Activated T-helper 1 cell treated with Interleukin-2 at 50 U/mL for 16 hours (primary cell): ENCODE measurements around the gene MOGAT3.

Source experiments
- DNase-seq: peaks from one replicate; pipeline ENCODE4 v3.0.0-alpha.2; 2020; ENCODE audit warnings: low read depth

The MOGAT3 gene

GRCh38 chr7:101200862-101201599, at the start of gene MOGAT3:
TSS of gene MOGAT3 (minus strand) at chr7:101201036. CDS start at chr7:101200854, 182 bp downstream.
- DNase-seq: no peak

GRCh38 chr7:101250324-101250723, 49.5 kb upstream of the MOGAT3 start:
- no peak for DNase-seq

GRCh38 chr7:101248276-101248675, 47.4 kb upstream of the MOGAT3 start:
- DNase-seq: no peak

- no peak for DNase-seq
Measured at GRCh38 chr7:101245147-101245668, 44.4 kb upstream of the MOGAT3 start.

- DNase-seq: peak; percentile 88
Measured at GRCh38 chr7:101244375-101245146, 43.7 kb upstream of the MOGAT3 start, which contains the start of gene FIS1. TSS of gene FIS1 (minus strand) at chr7:101245081. CDS start at chr7:101245004, 77 bp downstream.

- DNase-seq: no peak
Measured at GRCh38 chr7:101243646-101244374, 43.0 kb upstream of the MOGAT3 start.

GRCh38 chr7:101241443-101242349, 40.9 kb upstream of the MOGAT3 start:
- no peak for DNase-seq

- no peak for DNase-seq
Measured at GRCh38 chr7:101241015-101241363, 40.2 kb upstream of the MOGAT3 start.

- no peak for DNase-seq
Measured at GRCh38 chr7:101240226-101241014, 39.6 kb upstream of the MOGAT3 start.

GRCh38 chr7:101239951-101240220, 39.0 kb upstream of the MOGAT3 start:
- DNase-seq: no peak

- DNase-seq: no peak
Measured at GRCh38 chr7:101239191-101239950, 38.5 kb upstream of the MOGAT3 start.

GRCh38 chr7:101238226-101239182, 37.7 kb upstream of the MOGAT3 start:
- DNase-seq: no peak

GRCh38 chr7:101237206-101238067, 36.6 kb upstream of the MOGAT3 start, which contains the start of gene CLDN15:
TSS of gene CLDN15 (minus strand) at chr7:101237802. CDS start at chr7:101237581, 221 bp downstream.
- no peak for DNase-seq

- DNase-seq: no peak
Measured at GRCh38 chr7:101236292-101236835, 35.5 kb upstream of the MOGAT3 start.

- no peak for DNase-seq
Measured at GRCh38 chr7:101235522-101235921, 34.7 kb upstream of the MOGAT3 start.

- no peak for DNase-seq
Measured at GRCh38 chr7:101235050-101235449, 34.2 kb upstream of the MOGAT3 start.

GRCh38 chr7:101234636-101235035, 33.8 kb upstream of the MOGAT3 start:
- DNase-seq: no peak
